GM18526 (cell line): ENCODE results near the gene SLC1A3.

Experiments
- POLR2A ChIP-seq: IDR thresholded peaks from 3 replicates; pipeline ENCODE4 v1.6.1; 2011; ENCODE audit not compliant: insufficient read length; ENCODE audit errors: extremely low read depth

Gene SLC1A3

GRCh38 chr5:36606428-36607113 lies at the start of gene SLC1A3:
SLC1A3 (plus strand) TSS chr5:36606606; CDS start chr5:36608424, 1,818 bp downstream.
- no peak for TF ChIP-seq POLR2A

GRCh38 chr5:36558641-36559040 lies 47.8 kb upstream of the SLC1A3 start:
- TF ChIP-seq POLR2A: no peak

GRCh38 chr5:36561601-36562000 lies 44.8 kb upstream of the SLC1A3 start:
- no peak for TF ChIP-seq POLR2A

- TF ChIP-seq POLR2A: no peak
These were observed 36.9 kb upstream of the SLC1A3 start for GRCh38 chr5:36569491-36569890.

GRCh38 chr5:36570301-36571095 lies 35.9 kb upstream of the SLC1A3 start:
- TF ChIP-seq POLR2A: no peak

- TF ChIP-seq POLR2A: no peak
These were observed 34.9 kb upstream of the SLC1A3 start for GRCh38 chr5:36571401-36572042.

GRCh38 chr5:36573438-36573837 lies 33.0 kb upstream of the SLC1A3 start:
- no peak for TF ChIP-seq POLR2A

- TF ChIP-seq POLR2A: no peak
These were observed 31.0 kb upstream of the SLC1A3 start for GRCh38 chr5:36575361-36575781.

- no peak for TF ChIP-seq POLR2A
These were observed 29.7 kb upstream of the SLC1A3 start for GRCh38 chr5:36576721-36577120.

- no peak for TF ChIP-seq POLR2A
These were observed 25.3 kb upstream of the SLC1A3 start for GRCh38 chr5:36581070-36581469.

GRCh38 chr5:36584009-36584875 lies 22.2 kb upstream of the SLC1A3 start:
- no peak for TF ChIP-seq POLR2A

GRCh38 chr5:36585701-36586100 lies 20.7 kb upstream of the SLC1A3 start:
- TF ChIP-seq POLR2A: no peak

GRCh38 chr5:36587354-36587753 lies 19.1 kb upstream of the SLC1A3 start:
- TF ChIP-seq POLR2A: no peak

- no peak for TF ChIP-seq POLR2A
These were observed 15.7 kb upstream of the SLC1A3 start for GRCh38 chr5:36590513-36591286.
